GM12864 (cell line): Measurements from ENCODE around the gene STX4.

Source experiments
- DNase-seq: peaks from one replicate; pipeline ENCODE4 v3.0.0-alpha.2; 2011; ENCODE audit warnings: low read depth
- H3K4me3 ChIP-seq: 2 replicates; pipeline ENCODE4 v1.5.1; 2011; ENCODE audit warnings: mild to moderate bottlenecking, low read depth, low read length, control low read depth
- TF ChIP-seq, protein P1 (sequence below): IDR thresholded peaks from 2 replicates; pipeline ENCODE4 v1.5.1; 2011; ENCODE audit warnings: low read depth, mild to moderate bottlenecking, moderate library complexity, low read length, control low read depth, inconsistent platforms; ENCODE audit errors: missing control alignments

The STX4 gene, protein sequence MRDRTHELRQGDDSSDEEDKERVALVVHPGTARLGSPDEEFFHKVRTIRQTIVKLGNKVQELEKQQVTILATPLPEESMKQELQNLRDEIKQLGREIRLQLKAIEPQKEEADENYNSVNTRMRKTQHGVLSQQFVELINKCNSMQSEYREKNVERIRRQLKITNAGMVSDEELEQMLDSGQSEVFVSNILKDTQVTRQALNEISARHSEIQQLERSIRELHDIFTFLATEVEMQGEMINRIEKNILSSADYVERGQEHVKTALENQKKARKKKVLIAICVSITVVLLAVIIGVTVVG

DNA sequence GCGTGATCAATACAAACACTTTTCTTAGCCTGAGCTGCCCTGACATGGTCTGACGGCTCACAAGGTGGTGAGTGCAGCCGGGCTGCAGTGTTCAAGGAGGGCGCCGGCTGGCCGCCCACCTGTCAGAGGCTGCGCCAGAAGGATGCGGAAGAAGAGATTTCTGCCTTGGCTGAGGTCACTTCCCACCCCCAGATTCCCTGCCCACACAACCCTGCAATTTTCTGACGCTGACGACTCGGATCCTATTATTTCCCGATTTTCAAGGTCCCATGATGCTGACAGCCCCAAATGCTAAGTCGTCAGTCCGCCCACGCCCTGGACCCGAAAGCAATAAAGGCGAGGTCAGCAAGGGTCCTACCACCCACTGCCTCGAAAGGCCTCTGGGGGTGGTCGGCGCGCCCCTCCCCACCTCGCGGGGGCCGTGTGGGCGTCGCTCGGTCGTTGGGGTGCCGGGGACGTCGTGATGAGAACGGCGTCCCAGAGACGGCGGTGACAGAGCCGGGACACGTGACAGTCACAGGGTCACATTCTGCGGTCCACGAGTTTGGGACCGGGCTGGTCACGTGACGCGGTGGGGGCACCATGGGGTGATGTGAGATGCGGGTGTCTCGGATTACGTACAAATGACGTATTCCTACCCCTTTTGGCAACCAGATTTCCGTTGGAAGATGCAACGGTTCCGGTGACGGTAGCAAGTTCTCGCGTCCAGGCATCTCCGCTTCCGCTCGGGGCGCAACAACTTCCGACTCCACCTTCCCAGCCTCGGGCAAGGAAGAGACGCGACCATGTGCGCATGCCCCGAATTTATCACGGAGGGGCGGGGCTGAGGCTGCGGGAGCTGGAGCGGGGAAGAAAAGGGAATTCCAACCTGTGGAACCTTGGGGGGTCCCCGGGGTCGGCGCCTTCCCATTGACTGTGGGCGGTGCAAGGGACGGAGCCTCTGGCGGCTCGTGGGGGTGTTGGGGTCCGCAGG, at the start of gene STX4:
Gene STX4, plus strand, starts transcription at position 823 of the 973 bp plus-strand sequence. CDS start 248 bp downstream, outside the sequence.
- TF ChIP-seq, protein P1, sequence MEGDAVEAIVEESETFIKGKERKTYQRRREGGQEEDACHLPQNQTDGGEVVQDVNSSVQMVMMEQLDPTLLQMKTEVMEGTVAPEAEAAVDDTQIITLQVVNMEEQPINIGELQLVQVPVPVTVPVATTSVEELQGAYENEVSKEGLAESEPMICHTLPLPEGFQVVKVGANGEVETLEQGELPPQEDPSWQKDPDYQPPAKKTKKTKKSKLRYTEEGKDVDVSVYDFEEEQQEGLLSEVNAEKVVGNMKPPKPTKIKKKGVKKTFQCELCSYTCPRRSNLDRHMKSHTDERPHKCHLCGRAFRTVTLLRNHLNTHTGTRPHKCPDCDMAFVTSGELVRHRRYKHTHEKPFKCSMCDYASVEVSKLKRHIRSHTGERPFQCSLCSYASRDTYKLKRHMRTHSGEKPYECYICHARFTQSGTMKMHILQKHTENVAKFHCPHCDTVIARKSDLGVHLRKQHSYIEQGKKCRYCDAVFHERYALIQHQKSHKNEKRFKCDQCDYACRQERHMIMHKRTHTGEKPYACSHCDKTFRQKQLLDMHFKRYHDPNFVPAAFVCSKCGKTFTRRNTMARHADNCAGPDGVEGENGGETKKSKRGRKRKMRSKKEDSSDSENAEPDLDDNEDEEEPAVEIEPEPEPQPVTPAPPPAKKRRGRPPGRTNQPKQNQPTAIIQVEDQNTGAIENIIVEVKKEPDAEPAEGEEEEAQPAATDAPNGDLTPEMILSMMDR: no peak
- DNase-seq: peak; percentile 95
- peak within 1 kb of the TSS; percentile 93 for H3K4me3 ChIP-seq

DNA sequence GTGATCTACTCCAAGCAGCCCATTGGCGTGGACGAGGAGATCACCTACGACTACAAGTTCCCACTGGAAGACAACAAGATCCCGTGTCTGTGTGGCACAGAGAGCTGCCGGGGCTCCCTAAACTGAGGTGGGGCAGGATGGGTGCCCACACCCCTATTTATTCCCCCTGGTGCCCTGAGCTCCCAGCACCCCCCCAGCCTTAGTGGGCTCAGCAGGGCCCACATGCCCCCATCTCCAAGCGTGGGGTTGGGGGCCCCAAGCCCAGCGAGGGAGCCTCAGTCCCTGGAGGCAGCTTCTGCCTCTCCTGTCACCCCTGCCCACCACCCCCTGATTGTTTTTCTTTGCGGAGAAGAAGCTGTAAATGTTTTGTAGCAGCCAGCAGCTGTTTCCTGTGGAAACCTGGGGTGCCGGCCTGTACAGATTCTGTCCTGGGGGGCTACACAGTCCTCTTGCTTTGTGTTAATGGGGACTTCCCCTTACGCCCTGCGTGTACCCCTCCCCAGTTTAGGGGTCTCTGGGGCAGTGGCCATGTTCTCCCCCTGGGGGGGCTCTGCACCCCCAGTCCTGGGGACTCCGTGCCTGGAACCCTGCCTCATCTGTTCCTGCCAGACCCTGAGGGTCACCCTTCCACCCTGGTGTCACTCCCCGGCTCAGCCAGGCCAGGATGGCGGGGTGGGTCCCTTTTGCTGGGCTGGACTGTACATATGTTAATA, 49.3 kb upstream of the STX4 start:
- TF ChIP-seq, protein P1: no peak
- no peak overlapping the region for H3K4me3 ChIP-seq
- DNase-seq: no peak

DNA sequence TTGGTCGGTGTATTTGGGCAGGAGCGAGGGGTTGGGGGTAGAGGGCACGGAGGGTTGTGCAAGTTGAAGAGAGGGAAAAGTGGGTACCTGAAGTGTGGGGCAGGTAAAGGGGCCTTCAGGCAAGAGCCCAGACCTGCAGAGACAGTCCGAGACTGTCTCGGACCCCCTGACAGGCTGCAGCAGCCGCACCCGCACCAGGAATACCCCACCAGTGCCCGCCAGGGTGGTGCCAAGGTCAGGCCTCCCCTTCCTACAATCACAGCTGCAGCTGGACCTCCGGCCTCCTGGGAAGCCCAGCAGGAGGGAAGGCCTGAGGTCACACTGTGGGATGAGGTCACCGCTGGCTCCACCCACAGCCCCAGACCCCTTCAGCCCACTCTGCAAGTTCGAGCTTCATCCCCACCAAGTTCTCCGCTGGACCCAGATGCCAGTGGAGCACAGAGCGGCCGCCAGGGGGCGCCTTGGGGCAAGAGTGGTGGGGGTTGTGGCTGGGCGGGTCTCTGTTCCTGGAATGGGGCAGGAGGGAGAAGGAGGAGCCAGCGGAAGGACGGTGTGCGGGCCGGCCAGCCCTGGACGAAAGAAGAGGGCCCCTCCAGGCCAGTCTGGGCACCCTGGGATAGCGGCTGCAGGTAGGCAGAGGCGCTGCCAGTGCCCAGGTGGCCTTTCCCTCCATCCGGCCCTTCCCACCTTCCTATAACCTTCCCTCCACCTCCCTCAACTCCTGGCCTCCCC, 48.5 kb upstream of the STX4 start, which contains the start of gene HSD3B7:
Gene HSD3B7, plus strand, starts transcription at position 539 of the 732 bp plus-strand sequence. CDS start 452 bp downstream, outside the sequence.
- H3K4me3 ChIP-seq: no peak within 1 kb of the TSS
- no peak for DNase-seq
- TF ChIP-seq, protein P1: peak; percentile 91

DNA sequence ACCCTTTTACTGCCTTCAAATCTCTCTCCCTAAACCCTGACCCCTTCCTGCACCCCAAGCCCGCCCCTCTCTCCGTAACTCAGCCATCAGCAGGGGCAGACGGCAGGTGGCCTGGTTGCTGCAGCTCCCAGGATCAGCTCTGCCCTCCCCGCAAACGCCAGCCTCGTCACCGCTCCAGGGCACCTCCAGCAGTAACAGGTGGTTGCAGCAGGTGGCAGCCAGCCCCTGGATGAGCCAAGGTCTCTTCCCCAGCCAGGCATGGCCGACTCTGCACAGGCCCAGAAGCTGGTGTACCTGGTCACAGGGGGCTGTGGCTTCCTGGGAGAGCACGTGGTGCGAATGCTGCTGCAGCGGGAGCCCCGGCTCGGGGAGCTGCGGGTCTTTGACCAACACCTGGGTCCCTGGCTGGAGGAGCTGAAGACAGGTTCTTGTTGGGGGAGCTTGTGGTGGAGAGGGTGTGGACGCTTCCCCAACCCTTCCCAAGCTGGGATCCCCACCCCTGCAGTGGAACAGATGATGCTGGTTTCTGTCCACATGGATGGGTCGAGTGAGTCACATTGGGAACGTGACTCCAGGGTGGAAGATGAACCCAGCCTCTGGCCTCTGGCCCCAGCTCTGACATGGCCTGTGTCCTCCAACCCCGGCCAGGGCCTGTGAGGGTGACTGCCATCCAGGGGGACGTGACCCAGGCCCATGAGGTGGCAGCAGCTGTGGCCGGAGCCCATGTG, 47.8 kb upstream of the STX4 start:
- DNase-seq: no peak
- TF ChIP-seq, protein P1: no peak
- no peak overlapping the region for H3K4me3 ChIP-seq

DNA sequence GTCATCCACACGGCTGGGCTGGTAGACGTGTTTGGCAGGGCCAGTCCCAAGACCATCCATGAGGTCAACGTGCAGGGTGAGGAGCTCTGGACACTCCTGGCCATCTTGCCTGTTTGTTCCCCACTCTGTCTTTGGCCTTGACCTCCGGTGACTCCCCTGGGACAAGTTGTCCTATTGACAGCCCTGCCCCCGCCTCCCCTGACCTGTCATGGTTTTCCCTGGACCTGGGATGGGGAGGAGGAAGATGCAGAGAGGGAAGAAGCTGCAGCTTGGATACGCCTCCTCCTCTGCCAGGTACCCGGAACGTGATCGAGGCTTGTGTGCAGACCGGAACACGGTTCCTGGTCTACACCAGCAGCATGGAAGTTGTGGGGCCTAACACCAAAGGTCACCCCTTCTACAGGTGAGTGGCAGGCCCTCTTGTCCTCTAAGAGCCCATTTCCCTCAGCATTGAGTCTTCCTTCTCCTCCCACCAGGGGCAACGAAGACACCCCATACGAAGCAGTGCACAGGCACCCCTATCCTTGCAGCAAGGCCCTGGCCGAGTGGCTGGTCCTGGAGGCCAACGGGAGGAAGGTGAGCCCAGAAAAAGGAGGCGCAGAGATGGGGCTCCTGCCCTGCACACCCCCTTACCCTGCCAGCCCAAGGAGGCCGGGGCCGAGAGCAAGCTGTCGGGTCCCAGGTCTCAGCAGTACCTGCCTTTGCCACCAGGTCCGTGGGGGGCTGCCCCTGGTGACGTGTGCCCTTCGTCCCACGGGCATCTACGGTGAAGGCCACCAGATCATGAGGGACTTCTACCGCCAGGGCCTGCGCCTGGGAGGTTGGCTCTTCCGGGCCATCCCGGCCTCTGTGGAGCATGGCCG, 47.0 kb upstream of the STX4 start:
- TF ChIP-seq, protein P1: no peak
- no peak overlapping the region for H3K4me3 ChIP-seq
- DNase-seq: no peak
